Activated CD4-positive, alpha-beta T cell treated with anti-CD3 and anti-CD28 coated beads, Interleukin-10, Interleukin-2, amounts not matched to agents 100 ng/mL and 50 ng/mL, durations not matched to agents 16 hours and 8 hours (primary cell): ENCODE results near the gene ZBED1.
"Not testable (repeated sequence)": the region's sequence is repeated elsewhere in the genome, so short reads cannot be mapped to it uniquely, and the experiment has no call there.

ENCODE experiments used
- DNase-seq: peaks from one replicate; pipeline ENCODE4 v3.0.0-alpha.2; 2020

The ZBED1 gene

GRCh38 chrX:2500803-2501558 lies at the start of gene ZBED1, which contains the start of gene DHRSX:
ZBED1 (minus strand) TSS chrX:2500976; CDS start chrX:2490719, 10,257 bp downstream.
DHRSX (minus strand) TSS chrX:2500976; CDS start chrX:2500925, 51 bp downstream.
- peak; percentile 64 for DNase-seq

DNA sequence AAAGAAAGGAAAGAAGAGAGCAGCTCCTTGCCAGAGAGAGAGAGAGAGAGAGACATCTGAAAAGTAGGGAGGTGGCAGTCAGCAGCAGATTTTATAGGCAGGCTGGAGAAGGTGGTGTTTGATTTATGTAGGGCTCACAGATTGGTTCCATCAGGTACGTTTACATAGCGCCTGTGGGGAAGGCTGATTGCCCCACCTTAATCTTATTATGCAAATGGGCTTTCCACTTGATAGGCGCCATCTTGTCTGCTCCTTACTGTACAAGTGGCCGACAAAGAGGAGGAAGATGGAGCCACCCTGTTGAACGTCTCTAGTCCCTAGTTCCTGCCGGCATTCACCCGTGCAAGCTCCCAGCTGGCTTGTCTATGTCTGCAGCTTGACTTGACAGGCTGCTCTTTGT lies 49.1 kb upstream of the ZBED1 start:
- DNase-seq: no peak

- no peak for DNase-seq
Measured at GRCh38 chrX:2548711-2549423, 48.1 kb upstream of the ZBED1 start.

DNA sequence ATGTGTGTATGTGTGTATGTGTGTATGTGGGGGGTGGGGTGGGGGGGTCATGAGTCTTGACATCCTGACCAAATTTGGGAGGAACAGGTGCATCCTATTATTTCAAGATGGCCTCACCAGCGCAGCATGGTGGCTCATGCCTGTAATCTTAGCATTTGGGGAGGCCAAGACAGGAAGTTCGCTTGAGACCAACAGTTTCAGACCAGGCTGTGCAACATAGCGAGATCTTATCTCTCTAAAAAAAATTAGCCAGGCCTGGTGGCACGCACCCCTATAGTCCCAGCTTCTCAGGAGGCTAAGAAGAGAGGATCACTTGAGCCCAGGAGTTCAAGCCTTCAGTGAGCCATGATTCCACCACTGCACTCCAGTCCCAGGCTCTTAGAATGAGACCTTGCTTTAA lies 47.0 kb upstream of the ZBED1 start:
- no peak for DNase-seq

DNA sequence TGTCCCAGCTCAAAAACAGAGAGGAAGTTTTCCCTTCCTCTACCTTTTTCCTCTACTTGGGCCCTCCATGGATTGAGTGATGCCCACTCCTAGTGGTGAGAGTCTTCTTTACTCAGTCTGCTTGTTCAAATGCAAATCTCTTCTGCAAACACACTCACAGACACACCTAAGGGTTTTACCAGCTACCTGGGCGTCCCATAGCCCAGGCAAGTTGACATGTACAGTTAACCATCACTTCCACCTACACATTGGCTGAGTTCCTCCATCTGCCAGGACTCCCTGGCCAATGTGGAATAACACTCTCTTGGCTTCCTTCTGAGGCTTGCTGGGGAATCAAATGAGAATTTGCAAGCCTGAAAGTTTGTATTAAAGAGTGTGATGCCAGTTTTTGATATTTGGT lies 45.7 kb upstream of the ZBED1 start:
- no peak for DNase-seq

DNA sequence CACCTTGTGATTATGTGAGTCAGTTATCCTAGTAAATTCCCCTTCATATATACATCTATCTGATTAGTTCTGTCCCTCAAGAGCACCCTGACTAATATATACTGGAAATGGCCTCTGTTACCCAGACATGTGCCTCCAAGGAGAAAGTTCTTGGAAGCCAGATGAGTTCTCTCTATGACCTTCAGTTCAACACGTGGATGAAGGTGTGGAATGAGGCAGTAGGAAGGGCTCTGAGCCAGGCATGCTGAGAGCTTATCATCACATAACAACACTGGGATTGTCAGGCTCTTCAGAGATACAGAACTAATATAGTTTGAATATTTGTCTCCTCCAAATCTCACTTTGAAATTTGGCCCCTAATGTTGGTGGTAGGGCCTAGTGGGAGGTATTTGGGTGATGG lies 44.4 kb upstream of the ZBED1 start:
- DNase-seq: no peak

DNA sequence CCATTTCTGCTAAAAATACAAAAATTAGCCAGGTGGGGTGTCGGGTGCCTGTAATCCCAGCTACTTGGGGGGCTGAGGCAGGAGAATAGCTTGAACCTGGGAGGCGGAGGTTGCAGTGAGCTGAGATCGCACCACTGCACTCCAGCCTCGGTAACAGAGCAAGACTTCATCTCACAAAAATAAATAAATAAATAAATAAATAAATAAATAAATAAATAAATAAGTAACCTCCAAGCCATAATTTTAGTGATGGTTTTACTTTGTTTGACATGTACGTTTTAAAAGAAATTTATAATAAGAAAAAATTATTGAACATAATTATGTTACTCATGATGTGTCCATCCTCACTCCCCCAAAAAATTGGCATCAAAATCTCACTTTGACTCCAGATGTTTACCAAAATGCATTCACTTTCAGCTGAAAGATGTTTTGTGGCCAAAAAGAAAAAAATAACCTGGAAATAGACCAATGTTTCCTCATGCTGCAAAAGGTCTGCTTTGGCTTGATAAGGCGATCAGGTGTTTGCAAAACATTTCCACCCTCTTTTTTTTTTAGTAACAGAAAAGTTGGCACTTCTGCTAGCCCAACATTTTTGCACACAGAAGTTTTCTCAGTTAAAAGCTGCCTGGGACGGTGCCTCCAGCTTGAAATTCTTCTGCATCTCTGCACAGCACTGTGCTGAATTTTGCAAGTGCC lies 42.2 kb upstream of the ZBED1 start:
- no peak for DNase-seq

- no peak for DNase-seq
Measured at GRCh38 chrX:2541603-2542002, 40.8 kb upstream of the ZBED1 start.

DNA sequence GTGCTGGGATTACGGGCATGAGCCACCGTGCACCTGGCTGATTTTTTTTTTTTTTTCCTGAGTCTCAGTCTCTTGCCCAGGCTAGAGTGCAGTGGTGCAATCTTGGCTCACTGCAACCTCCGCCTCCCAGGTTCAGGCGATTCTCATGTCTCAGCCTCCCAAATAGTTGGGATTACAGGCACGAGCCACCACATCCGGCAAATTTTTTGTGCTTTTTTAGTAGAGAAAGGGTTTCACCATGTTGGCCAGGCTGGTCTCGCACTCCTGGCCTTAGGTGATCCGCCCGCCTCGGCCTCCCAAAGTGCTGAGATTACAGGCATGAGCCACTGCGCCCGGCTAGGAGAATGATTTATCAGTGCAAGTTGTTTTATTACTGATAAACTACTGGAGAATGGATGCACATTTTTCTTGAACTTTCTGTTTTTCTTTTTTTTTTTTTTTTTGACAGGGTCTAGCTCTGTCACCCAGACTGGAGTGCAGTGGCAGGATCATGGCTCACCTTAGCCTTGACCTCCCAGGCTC lies 39.7 kb upstream of the ZBED1 start:
- DNase-seq: no peak

GRCh38 chrX:2539586-2539985 lies 38.8 kb upstream of the ZBED1 start:
- DNase-seq: no peak

GRCh38 chrX:2538031-2538757 lies 37.4 kb upstream of the ZBED1 start:
- DNase-seq: no peak

DNA sequence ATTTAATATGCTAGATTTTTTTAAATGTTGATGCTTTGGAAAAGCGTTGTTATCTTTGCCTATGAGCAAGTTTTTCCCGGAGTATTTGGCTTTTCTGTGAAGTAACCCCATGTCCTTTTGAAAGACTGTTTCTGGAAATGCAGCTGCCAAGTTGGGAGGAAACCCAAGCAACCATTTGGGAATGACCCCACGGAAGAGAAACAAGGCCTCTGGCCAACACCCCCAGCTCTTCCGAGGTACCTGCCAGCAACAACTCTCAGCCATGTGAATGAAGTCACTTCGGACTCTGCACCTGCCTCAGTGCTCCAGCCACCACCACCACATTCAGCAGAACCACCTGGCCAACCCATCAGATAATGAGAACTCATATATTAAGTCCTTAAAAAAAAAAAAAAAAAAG lies 36.2 kb upstream of the ZBED1 start:
- DNase-seq: no peak

- no peak for DNase-seq
Measured at GRCh38 chrX:2536141-2536540, 35.4 kb upstream of the ZBED1 start.

DNA sequence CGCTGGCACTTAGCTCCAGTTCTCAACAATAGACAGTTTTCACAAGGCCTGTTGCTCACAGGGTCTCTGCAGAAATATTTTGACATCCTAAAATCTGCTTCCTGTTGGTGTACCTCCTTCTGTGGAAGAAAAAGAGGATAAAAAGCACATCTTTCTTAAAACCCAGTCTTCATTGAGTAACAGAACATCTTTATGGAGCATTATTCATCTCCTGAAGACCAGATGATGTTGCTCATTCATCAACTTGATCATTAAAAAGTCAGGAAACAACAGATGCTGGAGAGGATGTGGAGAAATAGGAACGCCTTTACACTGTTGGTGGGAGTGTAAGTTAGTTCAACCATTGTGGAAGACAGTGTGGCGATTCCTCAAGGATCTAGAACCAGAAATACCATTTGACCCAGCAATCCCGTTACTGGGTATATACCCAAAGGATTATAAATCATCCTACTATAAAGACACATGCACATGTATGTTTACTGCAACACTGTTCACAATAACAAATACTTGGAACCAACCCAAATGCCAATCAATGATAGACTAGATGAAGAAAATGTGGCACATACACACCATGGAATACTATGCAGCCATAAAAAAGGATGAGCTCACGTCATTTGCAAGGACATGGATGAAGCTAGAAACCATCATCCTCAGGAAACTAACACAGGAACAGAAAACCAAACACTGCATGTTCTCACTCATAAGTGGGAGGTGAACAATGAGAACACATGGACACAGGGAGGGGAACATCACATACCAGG lies 33.7 kb upstream of the ZBED1 start:
- DNase-seq: not testable (repeated sequence)

GRCh38 chrX:2533424-2533823 lies 32.6 kb upstream of the ZBED1 start:
- no peak for DNase-seq

DNA sequence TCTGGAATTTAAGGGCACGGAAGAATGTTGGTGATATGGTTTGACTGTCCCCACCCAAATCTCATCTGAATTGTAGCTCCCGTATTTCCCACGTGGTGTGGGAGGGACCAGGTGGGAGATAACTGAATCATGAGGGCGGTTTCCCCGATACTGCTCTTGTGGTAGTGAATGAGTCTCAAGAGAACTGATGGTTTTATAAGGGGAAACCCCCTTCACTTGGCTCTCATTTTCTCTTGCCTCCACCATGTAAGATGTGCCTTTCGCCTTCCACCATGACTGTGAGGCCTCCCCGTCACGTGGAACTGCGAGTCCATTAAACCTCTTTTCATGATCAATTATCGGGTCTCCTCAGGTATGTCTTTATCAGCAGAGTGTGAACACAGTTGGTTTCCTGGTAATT lies 25.6 kb upstream of the ZBED1 start:
- DNase-seq: no peak

GRCh38 chrX:2523911-2524310 lies 23.1 kb upstream of the ZBED1 start:
- no peak for DNase-seq

GRCh38 chrX:2521927-2522386 lies 21.2 kb upstream of the ZBED1 start:
- DNase-seq: no peak

DNA sequence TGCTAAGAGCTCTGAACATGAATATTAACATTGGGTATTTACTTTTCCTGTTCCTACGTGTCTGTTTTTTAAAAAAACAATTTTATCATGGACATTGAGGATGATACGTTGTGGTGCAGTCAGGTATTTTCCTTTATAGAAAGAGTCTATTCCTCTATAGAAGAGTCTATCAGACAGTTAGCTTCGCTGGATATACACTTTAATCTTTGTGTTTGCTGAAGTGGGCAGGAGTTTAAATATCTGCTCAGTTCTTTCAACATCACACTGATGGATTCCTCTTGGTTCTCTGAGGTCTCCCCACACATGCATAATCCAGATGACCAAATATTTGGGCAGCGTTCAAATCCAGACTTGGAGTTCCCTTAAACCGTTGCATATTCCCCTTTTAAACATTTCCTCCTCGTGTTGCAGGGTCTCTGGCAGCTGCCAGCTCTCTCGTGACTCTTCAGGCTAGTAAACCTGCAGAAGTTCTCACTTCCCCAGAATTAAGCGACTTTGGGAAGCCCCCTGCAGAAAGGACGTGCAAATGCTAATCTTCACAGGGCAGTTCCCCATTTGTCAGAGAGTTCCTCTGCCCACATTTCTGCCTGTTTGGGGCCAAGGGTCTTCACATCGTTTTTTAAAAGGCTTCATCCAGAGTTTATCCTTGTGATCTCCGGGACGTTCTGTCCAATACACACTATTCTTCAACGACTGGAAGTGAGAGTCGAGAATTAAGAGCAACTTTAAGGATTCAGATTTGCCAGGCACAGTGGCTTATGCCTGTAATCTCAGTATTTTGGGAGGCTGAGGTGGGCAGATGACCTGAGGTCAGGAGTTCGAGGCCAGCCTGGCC lies 20.5 kb upstream of the ZBED1 start:
- DNase-seq: no peak

GRCh38 chrX:2520539-2520938 lies 19.8 kb upstream of the ZBED1 start:
- no peak for DNase-seq

- DNase-seq: not testable (repeated sequence)
Measured at GRCh38 chrX:2519638-2520037, 18.9 kb upstream of the ZBED1 start.
